ENCODE data around the gene PLD6.
"Not testable (repeated sequence)": the region's sequence is repeated elsewhere in the genome, so short reads cannot be mapped to it uniquely, and the experiment has no call there.

GRCh38 chr17:17255689-17256088 lies 49.6 kb upstream of the PLD6 start:
- not testable (repeated sequence) for TF ChIP-seq EZH2 (IDR thresholded peaks at IDR 0.05; ENCODE audit: borderline replicate concordance); CTCF (IDR thresholded peaks at IDR 0.05; ENCODE audit: poor library complexity)
